RWPE2 (cell line): ENCODE data around the gene TMEM229B.

Source experiments
- ATAC-seq: fragments of 200-7000 bp; cut with Tn5 transposase; 3 replicates; pipeline ENCODE4 v1.9.1; 2021; ENCODE audit warnings: low read depth
- DNase-seq: peaks from one replicate; pipeline ENCODE4 v3.0.0-alpha.2; 2020; ENCODE audit warnings: low spot score
- H3K27ac ChIP-seq: fragments of 450-650 bp; 2 replicates; pipeline ENCODE4 v1.5.1; 2017; ENCODE audit warnings: mild to moderate bottlenecking; ENCODE audit not compliant: poor library complexity, severe bottlenecking
- H3K27me3 ChIP-seq: fragments of 250-450 bp; sonication (Bioruptor Pico); 2 replicates; pipeline ENCODE4 v1.5.1; 2021; ENCODE audit warnings: mild to moderate bottlenecking, moderate library complexity; ENCODE audit not compliant: insufficient read depth, poor library complexity, severe bottlenecking
- H3K36me3 ChIP-seq: fragments of 250-450 bp; sonication (Bioruptor Pico); 2 replicates; pipeline ENCODE4 v1.5.1; 2020; ENCODE audit warnings: low read depth, mild to moderate bottlenecking, moderate library complexity
- H3K4me1 ChIP-seq: fragments of 250-450 bp; sonication (Bioruptor Pico); 2 replicates; pipeline ENCODE4 v1.5.1; 2021; ENCODE audit warnings: mild to moderate bottlenecking, moderate library complexity; ENCODE audit not compliant: insufficient read depth, poor library complexity, severe bottlenecking
- H3K4me3 ChIP-seq: fragments of 250-450 bp; sonication (Bioruptor Pico); 2 replicates; pipeline ENCODE4 v1.5.1; 2021; ENCODE audit warnings: mild to moderate bottlenecking, moderate library complexity; ENCODE audit not compliant: severe bottlenecking
- H3K9me3 ChIP-seq: fragments of 250-450 bp; sonication (Bioruptor Pico); 2 replicates; pipeline ENCODE4 v1.5.1; 2021; ENCODE audit warnings: mild to moderate bottlenecking, moderate library complexity; ENCODE audit not compliant: severe bottlenecking
- CTCF ChIP-seq: fragments of 450-650 bp; IDR thresholded peaks from one replicate; pipeline ENCODE4 v1.5.1; 2017; ENCODE audit warnings: mild to moderate bottlenecking, moderate library complexity; ENCODE audit not compliant: poor library complexity, severe bottlenecking

TMEM229B gene

GRCh38 chr14:67426983-67427606 is 61.4 kb downstream of the TMEM229B start:
- Histone ChIP-seq H3K27me3 (no peaks in the 10 kb centered on the region), H3K36me3 (no peaks in the 10 kb centered on the region), H3K27ac (no peak overlapping the region), H3K4me1 (no peaks in the 10 kb centered on the region), H3K9me3 (no peaks in the 10 kb centered on the region), H3K4me3 (no peak overlapping the region)
- no peak for DNase-seq
- ATAC-seq: peak; percentile 85
- TF ChIP-seq CTCF: peak; percentile 97

- ATAC-seq (no peak), DNase-seq (no peak)
- no peaks in the 10 kb centered on the region for H3K36me3 ChIP-seq
- H3K9me3 ChIP-seq: no peaks in the 10 kb centered on the region
- no peak overlapping the region for H3K4me3 ChIP-seq
- no peaks in the 10 kb centered on the region for H3K27me3 ChIP-seq
- TF ChIP-seq CTCF: no peak
- H3K27ac ChIP-seq: no peak overlapping the region
- no peaks in the 10 kb centered on the region for H3K4me1 ChIP-seq
Measured at GRCh38 chr14:67426161-67426560, 62.4 kb downstream of the TMEM229B start.

GRCh38 chr14:67425608-67426007 is 62.9 kb downstream of the TMEM229B start:
- Histone ChIP-seq H3K27ac (no peak overlapping the region), H3K9me3 (no peaks in the 10 kb centered on the region), H3K36me3 (no peaks in the 10 kb centered on the region), H3K4me3 (no peak overlapping the region), H3K27me3 (no peaks in the 10 kb centered on the region), H3K4me1 (no peaks in the 10 kb centered on the region)
- DNase-seq (no peak), ATAC-seq (no peak)
- TF ChIP-seq CTCF: no peak

- no peaks in the 10 kb centered on the region for H3K27me3 ChIP-seq
- no peaks in the 10 kb centered on the region for H3K9me3 ChIP-seq
- H3K4me3 ChIP-seq: no peak overlapping the region
- no peak for TF ChIP-seq CTCF
- H3K27ac ChIP-seq: no peak overlapping the region
- H3K36me3 ChIP-seq: no peaks in the 10 kb centered on the region
- ATAC-seq (no peak), DNase-seq (no peak)
- peaks cover 5% of the 10 kb centered on the region for H3K4me1 ChIP-seq
Measured at GRCh38 chr14:67424539-67424938, 64.0 kb downstream of the TMEM229B start.

GRCh38 chr14:67423424-67423823 is 65.1 kb downstream of the TMEM229B start:
- ATAC-seq: no peak
- H3K4me3 ChIP-seq: no peak overlapping the region
- peaks cover 16% of the 10 kb centered on the region for H3K4me1 ChIP-seq
- no peak overlapping the region for H3K27ac ChIP-seq
- no peaks in the 10 kb centered on the region for H3K9me3 ChIP-seq
- DNase-seq: no peak
- H3K27me3 ChIP-seq: no peaks in the 10 kb centered on the region
- H3K36me3 ChIP-seq: no peaks in the 10 kb centered on the region
- TF ChIP-seq CTCF: no peak
